Uterus (tissue), 4 donors: ENCODE data around the gene ARHGAP27. TPM values are rescaled to one million over a fixed set of nuclear protein-coding genes. Genes with fewer than 3 reads are reported as not detected.

Source experiments
- DNase-seq, 2 donors: peaks; one replicate each; pipeline ENCODE4 v3.0.0-alpha.2; 2019 to 2020
- H3K27ac ChIP-seq, 2 donors: fragments of 200-600 bp; sonication (generic); 1 replicate in 1 of 2; 2 replicates in 1 of 2; pipeline ENCODE4 v1.5.1; 2016 to 2018
- H3K27me3 ChIP-seq, 2 donors: fragments of 200-600 bp; sonication (generic); one replicate each; pipeline ENCODE4 v1.5.1; 2018 to 2019; ENCODE audit warnings: control low read depth in 1 of 2
- H3K36me3 ChIP-seq, 2 donors: fragments of 200-600 bp; sonication (generic); one replicate each; pipeline ENCODE4 v1.5.1; 2019; ENCODE audit warnings: control low read depth in 1 of 2
- H3K4me1 ChIP-seq, 2 donors: fragments of 200-600 bp; sonication (generic); one replicate each; pipeline ENCODE4 v1.5.1; 2018 to 2019; ENCODE audit warnings: control low read depth in 1 of 2
- H3K4me3 ChIP-seq, 2 donors: fragments of 200-600 bp; sonication (generic); 1 replicate in 1 of 2; 2 replicates in 1 of 2; pipeline ENCODE4 v1.5.1; 2018 to 2019; ENCODE audit warnings: mild to moderate bottlenecking in 1 of 2
- H3K9me3 ChIP-seq, 2 donors: fragments of 200-600 bp; sonication (generic); one replicate each; pipeline ENCODE4 v1.5.1; 2019; ENCODE audit warnings: control low read depth in 1 of 2
- CTCF ChIP-seq, 4 experiments: fragments of 200-600 bp in 2 of 4; fragments of 450-650 bp in 2 of 4; sonication (generic) in 2 of 4; IDR thresholded peaks; one replicate each; pipeline ENCODE4 v1.5.1; 2016 to 2019; ENCODE audit warnings: antibody characterized with exemption in 4 of 4, mild to moderate bottlenecking in 2 of 4, moderate library complexity in 1 of 4
- POLR2A ChIP-seq, 2 donors: fragments of 450-650 bp; IDR thresholded peaks; one replicate each; pipeline ENCODE4 v1.6.1; 2016; ENCODE audit warnings: antibody characterized with exemption in 2 of 2, mild to moderate bottlenecking in 1 of 2, moderate library complexity in 1 of 2
- intact Hi-C: fragments of 100-400 bp; cut with DNase I; formaldehyde crosslinking; loops from one replicate; pipeline ENCODE4 v1.15.1; 2023; ENCODE audit warnings: low total_unique reads
- total RNA-seq, 4 donors: library from RNA; depleted of rRNA in 3 of 4; stranded (reverse); fragments of >200 nt in 3 of 4; gene quantifications; one replicate each; pipeline versions ENCODE4 v1.1.0 to v1.2.4, GENCODE V29; 2014 to 2023
- donor health status: DM: yes; HTN: yes; CAD: no.

ARHGAP27 gene
- total RNA-seq, 4 donors from 2014 or later = 9.4 to 36.6 (median 16.0) TPM

DNA sequence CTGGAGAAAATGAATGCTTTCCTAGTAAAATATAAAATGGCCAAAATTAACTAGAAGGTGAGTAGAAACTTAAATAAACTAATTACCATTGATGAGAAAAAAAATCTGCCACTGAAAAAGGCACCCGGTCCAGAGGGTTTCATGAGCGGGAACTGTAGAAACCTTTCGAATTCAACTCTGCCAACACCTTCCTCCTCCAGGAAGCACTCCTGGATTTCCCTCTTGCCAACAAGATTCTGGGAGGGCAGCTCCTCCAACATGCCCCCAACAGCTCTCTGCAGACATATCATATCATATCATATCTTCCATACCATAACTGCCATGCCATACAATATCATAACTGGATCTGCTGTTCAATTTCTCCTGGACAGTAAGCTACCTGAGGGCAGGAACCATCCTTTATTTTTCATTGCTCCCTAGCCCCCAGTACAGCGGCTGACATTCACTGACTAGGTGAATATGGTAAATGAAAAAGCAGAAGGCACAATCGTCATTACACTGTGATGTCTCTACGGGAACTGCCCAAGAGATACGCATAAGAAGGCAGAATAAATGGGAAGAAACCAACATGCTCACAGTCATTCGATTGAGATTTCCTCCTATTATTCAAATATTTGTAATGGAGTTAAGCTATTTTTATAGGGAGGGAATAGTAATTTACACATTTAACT is 9.2 kb downstream of the ARHGAP27 start:
- Histone ChIP-seq H3K27ac (no peak overlapping the region), H3K27me3 (peaks cover 0 to under 1% of the 10 kb centered on the region in 2 donors), H3K4me3 (no peak overlapping the region), H3K36me3 (no peaks in the 10 kb centered on the region), H3K9me3 (no peaks in the 10 kb centered on the region), H3K4me1 (no peaks in the 10 kb centered on the region)
- TF ChIP-seq POLR2A (IDR thresholded peaks at IDR 0.05) = no peak
- TF ChIP-seq CTCF (IDR thresholded peaks at IDR 0.05) = no peak
- no peak for DNase-seq
- intact Hi-C loops = no loop called here

DNA sequence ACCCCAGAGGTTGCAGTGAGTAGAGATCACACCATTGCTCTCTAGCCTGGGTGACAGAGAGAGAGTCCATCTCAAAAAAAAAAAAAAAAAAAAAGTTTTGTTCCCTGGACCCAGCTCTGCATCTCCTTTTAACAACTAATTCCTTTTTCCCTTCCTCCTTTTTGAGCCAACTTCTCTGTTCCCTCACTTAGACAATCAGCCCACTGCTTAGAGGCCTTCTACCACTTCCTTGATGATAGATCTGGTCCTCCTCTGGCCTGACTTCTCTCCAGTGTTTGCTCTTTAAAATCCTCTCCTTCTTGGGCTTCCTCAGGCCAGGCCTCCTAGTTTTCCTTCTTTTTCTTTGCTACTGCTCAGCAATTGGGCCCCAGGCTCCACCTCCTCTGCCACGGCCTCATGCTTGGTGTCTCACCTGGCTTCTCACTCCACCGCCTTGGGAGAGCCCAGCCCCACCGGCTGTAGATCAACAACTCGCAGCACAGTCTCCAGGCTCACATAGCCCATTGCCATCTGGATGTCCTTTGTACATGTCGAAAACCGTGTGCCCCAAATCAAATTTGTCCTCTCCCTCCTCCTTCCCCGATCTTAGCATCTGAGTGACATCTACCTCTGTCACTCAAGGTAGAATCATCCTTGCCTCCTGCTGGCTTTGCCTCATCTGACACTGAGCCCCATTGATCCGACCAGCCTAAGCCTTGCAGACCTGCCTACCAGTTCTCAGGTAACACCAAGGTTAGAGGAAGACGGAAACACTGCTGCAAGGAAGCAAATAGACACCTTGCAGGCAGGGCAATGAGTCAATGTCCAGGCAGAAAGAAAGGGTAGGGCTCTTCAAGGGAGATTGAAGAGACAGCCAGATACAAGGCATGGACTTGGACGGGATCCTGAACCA is 17.4 kb downstream of the ARHGAP27 start:
- Histone ChIP-seq H3K27ac (no peak overlapping the region), H3K36me3 (no peaks in the 10 kb centered on the region), H3K4me1 (no peaks in the 10 kb centered on the region), H3K4me3 (no peak overlapping the region), H3K9me3 (no peaks in the 10 kb centered on the region), H3K27me3 (no peaks in the 10 kb centered on the region)
- intact Hi-C loops = no loop called here
- TF ChIP-seq POLR2A (IDR thresholded peaks at IDR 0.05) (no peak), CTCF (IDR thresholded peaks at IDR 0.05) (no peak)
- no peak for DNase-seq

DNA sequence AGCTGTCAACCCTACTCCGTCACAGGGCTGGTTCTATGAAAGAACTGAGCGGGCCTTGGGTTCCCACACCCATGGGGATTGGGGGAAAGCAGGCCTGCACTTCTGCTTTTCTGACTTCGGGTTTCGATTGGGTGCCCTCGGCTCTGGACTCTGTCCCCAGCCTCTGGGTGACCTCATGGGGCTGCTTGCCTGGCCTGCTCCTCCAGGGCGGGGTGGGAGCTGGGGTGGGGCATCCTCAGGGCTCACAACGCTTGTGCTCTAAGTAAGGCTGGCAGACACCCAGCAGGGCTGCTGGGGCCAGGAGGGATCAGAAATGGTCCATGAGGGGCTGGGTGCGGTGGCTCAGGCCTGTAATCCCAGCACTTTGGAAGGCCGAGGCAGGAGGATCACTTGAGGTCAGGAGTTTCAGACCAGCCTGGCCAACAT is 19.2 kb downstream of the ARHGAP27 start:
- no peaks in the 10 kb centered on the region for H3K27me3 ChIP-seq
- intact Hi-C loops = no loop called here
- no peaks in the 10 kb centered on the region for H3K4me1 ChIP-seq
- no peak overlapping the region for H3K4me3 ChIP-seq
- no peak overlapping the region for H3K27ac ChIP-seq
- DNase-seq = no peak
- no peaks in the 10 kb centered on the region for H3K9me3 ChIP-seq
- no peaks in the 10 kb centered on the region for H3K36me3 ChIP-seq
- TF ChIP-seq CTCF (IDR thresholded peaks at IDR 0.05) = no peak

- intact Hi-C loops = no loop called here
- Histone ChIP-seq H3K27ac (no peak overlapping the region), H3K4me1 (no peaks in the 10 kb centered on the region), H3K36me3 (no peaks in the 10 kb centered on the region), H3K9me3 (no peaks in the 10 kb centered on the region), H3K27me3 (no peaks in the 10 kb centered on the region), H3K4me3 (no peak overlapping the region)
- DNase-seq = no peak
- TF ChIP-seq POLR2A (IDR thresholded peaks at IDR 0.05) = no peak
- TF ChIP-seq CTCF (IDR thresholded peaks at IDR 0.05) = no peak
These were observed 21.1 kb downstream of the ARHGAP27 start for GRCh38 chr17:45411348-45412105.
